ENCODE data around the gene MACROD2. TPM values are rescaled to one million over a fixed set of nuclear protein-coding genes. Genes with fewer than 3 reads are reported as not detected.
A peak's percentile ranks its signal among the peaks of the same experiment; 100 is the strongest.

The MACROD2 gene
- total RNA-seq, 1 donor from 2014 or later: 0.40 TPM

GRCh38 chr20:14859627-14860026 lies 864.3 kb downstream of the MACROD2 start:
- no peak for DNase-seq (ENCODE audit: low read depth in 2 of 2)

- DNase-seq (ENCODE audit: low read depth in 2 of 2): no peak
Measured at GRCh38 chr20:14860410-14860814, 865.1 kb downstream of the MACROD2 start.

DNA sequence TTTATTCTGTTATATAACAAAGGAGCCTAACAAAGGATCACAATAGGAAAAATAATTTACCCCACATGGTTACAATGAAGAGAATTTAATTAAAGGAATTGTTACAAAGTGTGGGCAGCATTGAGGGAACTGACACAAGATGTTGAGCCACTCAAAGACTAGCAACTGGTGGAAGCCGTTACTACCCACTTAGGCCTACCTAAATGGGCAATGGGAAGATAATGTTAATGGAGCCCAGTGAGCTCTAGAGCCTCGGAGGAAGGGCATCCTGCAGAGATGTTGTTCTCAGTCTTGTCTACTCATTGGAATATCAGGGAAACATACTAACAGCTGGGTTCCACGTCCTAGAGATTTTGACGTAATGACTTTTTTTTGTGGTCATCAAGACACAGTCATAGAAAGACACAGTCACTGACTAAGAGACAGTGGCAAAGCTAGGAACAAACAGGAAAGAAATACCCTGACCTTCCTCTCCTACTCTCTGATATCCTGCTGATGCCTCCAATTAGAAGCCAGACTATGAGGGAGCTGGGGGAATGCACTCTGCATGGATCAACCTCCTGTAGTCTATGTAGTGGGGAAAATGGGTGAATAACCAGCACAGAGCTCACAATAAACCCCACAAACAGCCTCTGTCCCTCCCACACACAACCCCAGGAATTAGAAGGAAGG lies 865.8 kb downstream of the MACROD2 start:
- no peak for DNase-seq (ENCODE audit: low read depth in 2 of 2)

DNA sequence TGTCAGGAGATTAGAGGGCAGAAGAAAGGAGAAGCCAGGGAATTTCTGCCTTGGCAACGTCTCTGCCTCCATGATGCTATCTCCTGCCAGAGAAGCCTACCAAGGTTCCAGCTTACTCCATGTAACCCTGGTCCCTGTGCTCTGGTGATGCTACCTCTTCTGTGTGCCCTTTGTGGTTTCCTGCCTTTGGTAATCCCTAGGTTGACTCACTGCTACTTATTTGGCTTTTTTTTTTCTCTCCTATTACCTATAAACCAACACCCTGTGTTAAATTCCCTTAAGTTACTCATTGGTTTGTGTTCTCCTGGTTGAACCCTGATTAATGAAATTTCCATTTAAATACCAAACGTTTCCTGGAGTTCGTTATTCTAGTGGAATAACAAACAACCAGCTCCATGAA lies 869.9 kb downstream of the MACROD2 start:
- no peak for DNase-seq (ENCODE audit: low read depth in 2 of 2)

GRCh38 chr20:14865731-14866130 lies 870.4 kb downstream of the MACROD2 start:
- DNase-seq (ENCODE audit: low read depth in 2 of 2): no peak

- no peak for DNase-seq (ENCODE audit: low read depth in 2 of 2)
Measured at GRCh38 chr20:14866841-14867514, 871.7 kb downstream of the MACROD2 start.

DNA sequence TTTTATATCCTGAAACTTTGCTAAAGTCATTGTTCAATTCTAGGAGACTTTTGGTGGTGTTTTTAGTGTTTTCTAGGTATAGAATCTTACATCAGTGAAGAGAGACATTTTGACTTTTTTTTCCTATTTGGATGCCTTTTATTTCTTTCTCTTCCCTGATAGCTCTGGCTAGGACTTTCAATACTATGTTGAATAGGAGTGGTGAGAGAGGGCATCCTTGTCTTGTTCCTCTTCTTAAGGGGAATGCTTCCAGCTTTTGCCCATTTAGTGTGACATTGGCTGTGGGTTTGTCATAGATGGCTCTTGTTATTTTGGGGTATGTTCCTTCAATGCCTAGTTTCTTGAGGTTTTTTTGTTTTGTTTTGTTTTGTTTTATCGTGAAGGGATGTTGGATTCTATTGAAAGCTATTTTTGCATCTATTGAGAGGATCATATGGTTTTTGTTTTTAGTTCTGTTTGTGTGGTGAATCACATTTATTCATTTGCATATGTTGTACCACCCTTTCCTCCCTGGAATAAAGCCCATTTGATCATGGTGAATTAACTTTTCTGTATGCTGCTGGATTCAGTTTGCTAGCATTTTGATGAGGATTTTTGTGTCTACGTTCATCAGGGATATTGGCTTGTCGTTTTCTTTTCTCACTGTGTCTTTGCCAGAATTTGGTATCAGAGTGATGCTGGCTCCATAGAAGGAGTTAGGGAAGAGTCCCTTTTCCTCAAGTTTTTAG lies 882.1 kb downstream of the MACROD2 start:
- DNase-seq (ENCODE audit: low read depth in 2 of 2): no peak

- no peak for DNase-seq (ENCODE audit: low read depth in 2 of 2)
Measured at GRCh38 chr20:14878676-14879019, 883.3 kb downstream of the MACROD2 start.

GRCh38 chr20:14879020-14879697 lies 883.8 kb downstream of the MACROD2 start:
- DNase-seq (ENCODE audit: low read depth in 2 of 2): peak in 1 of 2 donors; percentile 37

GRCh38 chr20:14879839-14880238 lies 884.5 kb downstream of the MACROD2 start:
- no peak for DNase-seq (ENCODE audit: low read depth in 2 of 2)

- DNase-seq (ENCODE audit: low read depth in 2 of 2): no peak
Measured at GRCh38 chr20:14881518-14881917, 886.2 kb downstream of the MACROD2 start.

- no peak for DNase-seq (ENCODE audit: low read depth in 2 of 2)
Measured at GRCh38 chr20:14882157-14882556, 886.8 kb downstream of the MACROD2 start.

GRCh38 chr20:14882846-14883245 lies 887.5 kb downstream of the MACROD2 start:
- DNase-seq (ENCODE audit: low read depth in 2 of 2): no peak

DNA sequence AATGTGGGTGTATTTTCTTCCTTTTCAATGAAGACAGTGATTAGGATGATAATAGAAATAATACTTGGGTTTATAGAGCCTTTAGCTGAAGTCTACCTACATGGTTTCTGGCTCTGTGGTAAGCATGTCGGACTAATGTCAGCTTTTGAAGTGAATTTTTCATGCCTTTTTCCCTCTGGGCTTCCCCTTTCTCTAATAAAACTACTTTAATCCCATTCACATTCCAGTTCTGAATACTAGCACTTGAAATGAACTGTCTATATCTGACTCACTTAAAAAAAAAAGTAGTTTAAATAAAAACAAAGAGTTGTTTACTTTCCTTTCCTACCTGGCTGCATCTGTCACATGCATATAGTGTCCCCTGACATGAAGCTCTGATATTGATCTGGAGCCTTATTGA lies 888.0 kb downstream of the MACROD2 start:
- no peak for DNase-seq (ENCODE audit: low read depth in 2 of 2)

DNA sequence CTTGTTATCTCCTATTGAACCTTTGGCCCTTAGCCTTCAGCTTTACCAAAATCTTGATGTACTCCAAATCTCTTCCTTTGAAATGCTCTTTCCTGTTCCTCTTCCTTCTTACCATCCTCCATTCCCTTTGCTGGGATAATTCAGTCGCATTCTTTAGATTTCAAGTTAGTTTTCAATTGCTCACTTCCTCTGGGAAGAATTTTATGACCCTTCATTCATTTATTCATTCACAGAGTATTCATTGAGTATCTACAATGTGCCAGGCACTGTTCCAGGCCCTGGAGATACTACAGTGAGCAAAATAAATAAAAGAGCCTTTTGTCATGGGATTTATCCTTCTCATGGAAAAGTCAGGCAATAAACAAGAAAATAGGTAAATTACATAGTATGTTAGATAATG lies 890.3 kb downstream of the MACROD2 start:
- no peak for DNase-seq (ENCODE audit: low read depth in 2 of 2)

- no peak for DNase-seq (ENCODE audit: low read depth in 2 of 2)
Measured at GRCh38 chr20:14888134-14888533, 892.8 kb downstream of the MACROD2 start.

DNA sequence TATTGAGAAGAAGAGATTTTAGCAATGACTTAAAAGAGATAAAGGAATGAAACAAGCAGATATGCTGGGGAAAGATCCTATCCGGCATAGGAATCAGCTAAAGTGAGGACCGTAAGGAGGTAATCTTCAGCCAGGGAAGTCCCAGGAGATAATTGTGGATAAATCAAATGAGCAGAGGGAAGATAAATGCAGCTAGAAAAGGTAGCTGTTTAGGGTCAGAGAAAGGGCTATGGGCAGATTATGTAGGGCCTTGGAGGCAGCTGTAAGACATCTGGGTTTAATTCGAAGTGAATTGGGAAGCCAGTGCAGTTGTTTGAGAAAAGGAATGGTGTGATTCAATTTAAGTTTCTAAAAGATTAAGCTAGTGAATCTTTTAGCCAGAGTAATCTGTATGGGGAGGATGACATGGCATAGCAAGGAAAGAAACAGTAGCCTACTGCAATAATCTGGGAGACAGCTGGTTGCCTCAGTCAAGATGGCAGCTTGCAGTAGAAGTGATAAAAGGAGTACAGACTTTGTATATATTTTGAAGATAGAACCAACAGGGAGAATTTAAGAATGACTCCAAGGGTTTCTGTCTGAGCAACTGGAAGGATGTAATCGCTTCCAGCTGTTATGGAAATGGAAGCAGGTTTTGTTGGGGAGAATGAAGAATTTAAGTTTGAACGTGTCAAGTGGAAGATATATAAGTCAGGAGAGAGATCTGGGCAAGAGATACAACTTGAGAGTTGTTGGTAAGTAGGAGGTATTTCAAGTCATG lies 894.4 kb downstream of the MACROD2 start:
- no peak for DNase-seq (ENCODE audit: low read depth in 2 of 2)

DNA sequence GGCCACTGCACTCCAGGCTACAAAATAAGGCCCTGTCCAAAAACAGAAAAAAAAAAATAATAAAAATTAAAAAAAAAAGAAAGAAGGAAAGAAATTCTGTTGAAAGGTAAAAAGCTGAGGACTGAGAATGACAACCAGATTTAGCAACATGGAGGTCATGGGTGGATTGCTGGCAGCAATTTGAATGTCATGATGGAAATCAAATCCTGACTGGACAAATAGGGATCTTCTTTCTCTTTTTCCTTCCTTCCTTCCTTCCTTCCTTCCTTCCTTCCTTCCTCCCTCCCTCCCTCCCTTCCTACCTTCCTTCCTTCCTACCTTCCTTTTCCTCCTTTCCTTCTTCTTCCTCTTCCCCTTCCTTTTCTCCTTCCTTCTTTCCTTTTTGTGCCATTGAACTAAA lies 895.4 kb downstream of the MACROD2 start:
- no peak for DNase-seq (ENCODE audit: low read depth in 2 of 2)

- DNase-seq (ENCODE audit: low read depth in 2 of 2): no peak
Measured at GRCh38 chr20:14892782-14893181, 897.5 kb downstream of the MACROD2 start.

DNA sequence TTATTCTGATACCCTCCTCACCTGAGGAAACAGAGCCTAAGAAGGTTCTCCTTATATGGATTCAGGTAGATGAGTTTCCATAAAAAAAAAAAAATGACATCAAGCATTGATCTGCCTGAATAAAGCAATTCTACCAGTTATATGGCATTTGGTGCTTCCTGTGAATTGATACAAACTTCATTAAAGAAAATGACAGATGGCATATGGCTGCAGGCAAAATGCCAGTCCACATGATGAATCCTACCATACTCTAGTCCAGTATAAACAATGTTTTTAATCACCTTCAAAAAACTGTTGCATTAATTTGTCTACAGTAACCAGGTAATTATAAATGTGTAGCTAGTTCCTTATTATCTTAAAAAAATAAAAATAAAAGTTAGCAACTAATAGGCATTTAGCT lies 901.3 kb downstream of the MACROD2 start:
- DNase-seq (ENCODE audit: low read depth in 2 of 2): no peak

GRCh38 chr20:14897608-14898007 lies 902.3 kb downstream of the MACROD2 start:
- DNase-seq (ENCODE audit: low read depth in 2 of 2): no peak

All from lung microvascular endothelial cell (primary cell).